OCI-LY7 (cell line): ENCODE results near the gene SLC2A8.

Source experiments
- CTCF ChIP-seq: fragments of 200-600 bp; sonication (generic); conservative IDR thresholded peaks from 2 replicates; pipeline ENCODE4 v1.5.1; 2014; ENCODE audit warnings: mild to moderate bottlenecking, antibody characterized with exemption, low read length, moderate library complexity, mixed read lengths
- EZH2phosphoT487 ChIP-seq: fragments of 200-600 bp; sonication (generic); IDR thresholded peaks from 2 replicates; pipeline ENCODE4 v1.6.1; 2018; ENCODE audit warnings: low read depth, borderline replicate concordance, mild to moderate bottlenecking, mixed run types, antibody characterized with exemption, low read length, moderate library complexity, mixed read lengths

DNA sequence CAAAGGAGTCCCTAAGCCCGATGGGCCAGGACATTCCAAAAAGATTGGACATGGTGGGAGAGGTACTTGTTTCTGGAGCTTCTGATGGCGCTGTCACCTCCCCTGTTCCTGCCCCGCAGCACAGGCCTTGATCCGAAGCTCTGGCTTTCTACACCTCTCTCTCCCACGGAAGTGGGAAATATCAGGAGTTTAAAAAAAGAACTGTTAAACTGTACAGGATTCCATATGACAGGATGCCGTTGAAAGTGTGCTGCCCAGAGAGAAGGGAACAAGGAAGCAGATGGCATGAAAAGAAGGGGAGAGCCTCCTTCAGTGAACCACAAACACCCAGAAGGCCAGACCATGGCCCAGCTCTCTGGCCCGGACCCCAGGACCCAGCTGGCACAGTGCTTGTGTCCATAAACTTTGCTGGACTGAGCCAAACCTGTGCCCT lies 26.8 kb upstream of the SLC2A8 start:
- TF ChIP-seq CTCF (no peak), EZH2phosphoT487 (no peak)
